Measurements from ENCODE around the gene NNMT.

The NNMT gene

GRCh38 chr11:114272311-114272710 is 23.9 kb upstream of the NNMT start:
- no peak for DNase-seq (ENCODE audit: low read depth)
- TF ChIP-seq, protein P1, sequence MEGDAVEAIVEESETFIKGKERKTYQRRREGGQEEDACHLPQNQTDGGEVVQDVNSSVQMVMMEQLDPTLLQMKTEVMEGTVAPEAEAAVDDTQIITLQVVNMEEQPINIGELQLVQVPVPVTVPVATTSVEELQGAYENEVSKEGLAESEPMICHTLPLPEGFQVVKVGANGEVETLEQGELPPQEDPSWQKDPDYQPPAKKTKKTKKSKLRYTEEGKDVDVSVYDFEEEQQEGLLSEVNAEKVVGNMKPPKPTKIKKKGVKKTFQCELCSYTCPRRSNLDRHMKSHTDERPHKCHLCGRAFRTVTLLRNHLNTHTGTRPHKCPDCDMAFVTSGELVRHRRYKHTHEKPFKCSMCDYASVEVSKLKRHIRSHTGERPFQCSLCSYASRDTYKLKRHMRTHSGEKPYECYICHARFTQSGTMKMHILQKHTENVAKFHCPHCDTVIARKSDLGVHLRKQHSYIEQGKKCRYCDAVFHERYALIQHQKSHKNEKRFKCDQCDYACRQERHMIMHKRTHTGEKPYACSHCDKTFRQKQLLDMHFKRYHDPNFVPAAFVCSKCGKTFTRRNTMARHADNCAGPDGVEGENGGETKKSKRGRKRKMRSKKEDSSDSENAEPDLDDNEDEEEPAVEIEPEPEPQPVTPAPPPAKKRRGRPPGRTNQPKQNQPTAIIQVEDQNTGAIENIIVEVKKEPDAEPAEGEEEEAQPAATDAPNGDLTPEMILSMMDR (conservative IDR thresholded peaks at IDR 0.05; ENCODE audit: low read depth, low read length): no peak

GRCh38 chr11:114273071-114273470 is 23.1 kb upstream of the NNMT start:
- no peak for DNase-seq (ENCODE audit: low read depth)
- H3K4me3 ChIP-seq (ENCODE audit: low read depth, low read length): no peak overlapping the region
- TF ChIP-seq, protein P1 (conservative IDR thresholded peaks at IDR 0.05; ENCODE audit: low read depth, low read length): no peak

More at GRCh38 chr11:114272311-114272710, 23.9 kb upstream of the NNMT start:
- H3K4me3 ChIP-seq (ENCODE audit: low read depth, low read length): no peak overlapping the region

DNA sequence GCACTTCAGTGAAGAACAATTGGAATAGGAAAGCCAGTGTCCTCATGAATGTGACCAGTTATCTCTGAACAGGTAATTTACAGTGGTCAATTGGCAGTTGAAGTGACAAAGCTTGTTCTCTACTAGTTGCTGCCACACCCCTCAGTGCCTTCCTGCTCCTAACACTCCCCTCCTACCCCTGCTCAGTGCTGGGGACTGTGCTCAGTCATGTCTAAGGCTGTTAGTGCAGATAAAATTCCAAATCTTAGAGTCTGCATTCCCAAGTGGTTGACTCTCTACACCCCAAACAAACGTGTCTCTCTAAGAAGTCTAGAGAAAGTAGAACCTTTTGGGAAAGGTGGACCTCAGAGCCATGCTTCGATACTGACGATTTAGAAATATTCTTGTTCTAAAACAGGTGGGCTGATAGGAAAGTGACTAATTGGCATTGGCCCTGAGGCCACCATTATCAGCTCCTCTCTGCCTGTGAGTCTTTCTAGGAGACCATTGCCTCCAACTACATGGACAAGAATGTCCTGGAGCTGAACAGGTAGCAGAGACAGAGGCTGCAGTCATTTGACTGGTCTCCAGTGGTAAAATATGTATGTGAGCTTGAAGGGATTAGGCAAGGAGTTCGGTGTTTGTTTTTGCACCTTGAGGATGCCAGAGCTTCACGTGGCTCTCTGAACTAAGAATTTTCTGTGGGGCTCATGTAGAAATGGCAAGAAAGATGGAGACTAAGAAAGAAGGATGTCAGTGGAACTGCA is 22.1 kb upstream of the NNMT start:
- TF ChIP-seq, protein P1 (conservative IDR thresholded peaks at IDR 0.05; ENCODE audit: low read depth, low read length): no peak
- no peak overlapping the region for H3K4me3 ChIP-seq (ENCODE audit: low read depth, low read length)
- no peak for DNase-seq (ENCODE audit: low read depth)

DNA sequence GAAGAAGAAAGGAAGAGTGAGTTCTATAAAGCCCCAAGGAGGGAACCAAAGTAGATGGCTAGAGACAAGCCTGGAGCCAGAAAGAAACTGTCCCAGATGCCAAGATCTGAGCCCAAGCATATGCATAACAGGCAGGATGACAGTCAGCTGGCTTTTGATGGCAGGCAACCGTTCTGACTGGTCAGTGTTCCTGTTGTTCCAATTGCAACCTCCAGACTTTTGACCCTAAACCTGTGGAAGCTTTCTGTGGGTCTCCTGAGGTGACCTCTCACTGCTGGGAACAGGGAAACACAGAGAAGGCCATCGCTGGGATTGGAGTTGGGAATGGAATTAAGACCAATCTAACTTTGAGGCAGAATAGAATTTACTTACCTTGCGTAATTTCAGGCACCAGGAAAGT is 21.6 kb upstream of the NNMT start:
- no peak overlapping the region for H3K4me3 ChIP-seq (ENCODE audit: low read depth, low read length)
- no peak for DNase-seq (ENCODE audit: low read depth)
- TF ChIP-seq, protein P1 (conservative IDR thresholded peaks at IDR 0.05; ENCODE audit: low read depth, low read length): no peak

DNA sequence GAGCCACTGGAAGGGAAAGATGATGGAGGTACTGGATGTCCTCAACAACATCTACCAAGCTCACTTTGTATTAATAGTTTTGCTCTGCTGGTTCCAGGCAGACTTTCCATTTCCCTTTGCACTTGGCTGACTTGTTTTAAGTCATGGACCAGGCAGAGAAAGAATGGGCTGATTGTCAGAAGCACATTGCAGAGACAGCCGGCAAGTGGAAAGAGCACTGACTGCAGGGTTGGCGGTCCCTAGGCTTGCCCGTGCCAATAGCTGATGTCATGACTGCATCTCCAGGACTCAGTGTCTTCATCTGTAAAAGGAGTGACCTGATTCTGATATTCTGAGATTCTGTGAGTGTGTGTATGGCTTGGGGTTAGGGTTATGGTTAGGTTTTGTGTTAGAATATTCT is 20.9 kb upstream of the NNMT start:
- no peak for DNase-seq (ENCODE audit: low read depth)
- H3K4me3 ChIP-seq (ENCODE audit: low read depth, low read length): no peak overlapping the region
- TF ChIP-seq, protein P1 (conservative IDR thresholded peaks at IDR 0.05; ENCODE audit: low read depth, low read length): no peak

DNA sequence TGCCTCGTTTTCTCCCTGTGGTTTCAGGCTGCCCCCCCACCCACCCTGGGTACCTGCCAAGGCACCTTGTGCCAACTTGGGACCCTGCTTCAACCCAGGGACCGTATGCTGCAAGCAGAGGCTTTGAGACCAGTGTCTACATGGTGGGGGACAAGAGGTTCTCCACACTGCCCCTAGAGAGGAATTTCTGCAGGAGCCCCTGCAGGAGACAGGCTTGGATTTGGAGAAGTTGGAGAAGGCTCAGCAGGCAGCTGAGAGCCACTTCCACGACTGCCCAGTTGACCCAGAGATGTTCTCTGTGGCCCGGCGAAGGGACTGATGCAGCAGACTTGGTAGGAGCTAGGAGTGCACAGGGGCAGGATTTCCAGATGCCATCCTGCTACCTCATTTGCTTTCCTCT is 20.1 kb upstream of the NNMT start:
- no peak overlapping the region for H3K4me3 ChIP-seq (ENCODE audit: low read depth, low read length)
- TF ChIP-seq, protein P1 (conservative IDR thresholded peaks at IDR 0.05; ENCODE audit: low read depth, low read length): no peak
- DNase-seq (ENCODE audit: low read depth): no peak
